ENCODE results near the gene C3orf52.
"Not testable (repeated sequence)": the region's sequence is repeated elsewhere in the genome, so short reads cannot be mapped to it uniquely, and the experiment has no call there.

The C3orf52 gene, protein sequence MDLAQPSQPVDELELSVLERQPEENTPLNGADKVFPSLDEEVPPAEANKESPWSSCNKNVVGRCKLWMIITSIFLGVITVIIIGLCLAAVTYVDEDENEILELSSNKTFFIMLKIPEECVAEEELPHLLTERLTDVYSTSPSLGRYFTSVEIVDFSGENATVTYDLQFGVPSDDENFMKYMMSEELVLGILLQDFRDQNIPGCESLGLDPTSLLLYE

GRCh38 chr3:112086076-112086854, at the start of gene C3orf52:
C3orf52 (plus strand) TSS chr3:112086389; CDS start chr3:112086408, 19 bp downstream.
- peak; percentile 62 for DNase-seq

DNA sequence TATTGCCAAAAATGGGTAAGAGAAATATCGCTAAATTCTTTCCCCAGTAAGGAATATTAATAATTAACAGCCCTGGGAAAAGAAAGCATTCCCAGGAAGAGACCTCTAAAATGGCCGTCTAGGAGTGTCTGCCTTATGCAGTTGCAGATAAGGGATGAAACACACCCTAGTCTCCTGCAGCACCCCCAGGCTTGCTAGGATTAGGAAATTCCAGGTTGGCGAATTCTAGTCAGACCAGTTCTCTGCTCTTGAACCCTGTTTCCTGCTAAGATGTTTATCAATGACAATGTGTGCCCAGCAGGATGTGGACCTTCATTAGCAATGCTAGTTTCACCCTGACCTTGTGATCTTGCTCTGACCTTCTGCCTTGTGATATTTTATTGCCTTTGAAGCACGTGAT, 49.0 kb upstream of the C3orf52 start:
- DNase-seq, result not testable (repeated sequence)

DNA sequence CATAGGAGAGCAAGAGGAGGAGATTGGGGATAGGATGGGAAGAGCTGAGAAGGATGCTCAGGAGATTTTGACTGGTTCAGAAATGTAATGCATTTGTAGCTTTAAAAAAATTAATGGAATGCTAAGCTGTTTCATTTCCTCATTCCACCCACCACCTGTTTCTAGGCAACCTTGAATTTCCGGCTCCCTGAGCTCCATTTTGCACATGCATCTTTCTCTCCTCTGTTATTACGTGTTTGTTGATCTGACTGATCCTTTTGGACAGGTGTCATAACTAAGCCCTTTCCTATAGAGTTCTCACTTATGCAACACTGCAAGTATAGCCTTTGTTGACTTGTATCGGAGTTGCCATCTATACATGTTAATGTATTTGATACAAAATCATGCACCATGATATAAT, 47.3 kb upstream of the C3orf52 start:
- no peak for DNase-seq

- DNase-seq, result no peak
Measured at GRCh38 chr3:112041321-112041720, 44.9 kb upstream of the C3orf52 start.

- DNase-seq, result peak; percentile 97
Measured at GRCh38 chr3:112042842-112043280, 43.3 kb upstream of the C3orf52 start.

- DNase-seq, result peak; percentile 94
Measured at GRCh38 chr3:112043621-112044201, 42.5 kb upstream of the C3orf52 start.

- DNase-seq, result no peak
Measured at GRCh38 chr3:112046599-112046998, 39.6 kb upstream of the C3orf52 start.

DNA sequence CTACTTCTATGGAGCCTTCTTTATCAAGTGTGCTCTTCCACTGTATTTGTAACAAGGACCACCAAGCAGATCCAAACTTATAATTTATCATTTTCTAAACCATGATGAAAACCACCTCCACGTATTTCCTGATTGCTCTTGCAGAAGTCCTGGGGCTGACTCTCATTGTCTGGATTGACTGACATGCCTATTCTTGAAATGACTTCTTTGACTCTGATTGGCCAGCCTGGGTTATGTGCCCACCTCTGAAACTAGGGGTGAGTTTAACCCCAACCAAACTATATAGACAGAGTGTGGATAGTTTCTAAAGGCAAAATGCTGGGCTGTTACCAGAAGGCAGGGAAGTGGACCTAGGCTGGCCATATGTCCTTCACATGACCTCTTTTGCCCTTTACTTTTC, 38.9 kb upstream of the C3orf52 start:
- DNase-seq, result no peak

DNA sequence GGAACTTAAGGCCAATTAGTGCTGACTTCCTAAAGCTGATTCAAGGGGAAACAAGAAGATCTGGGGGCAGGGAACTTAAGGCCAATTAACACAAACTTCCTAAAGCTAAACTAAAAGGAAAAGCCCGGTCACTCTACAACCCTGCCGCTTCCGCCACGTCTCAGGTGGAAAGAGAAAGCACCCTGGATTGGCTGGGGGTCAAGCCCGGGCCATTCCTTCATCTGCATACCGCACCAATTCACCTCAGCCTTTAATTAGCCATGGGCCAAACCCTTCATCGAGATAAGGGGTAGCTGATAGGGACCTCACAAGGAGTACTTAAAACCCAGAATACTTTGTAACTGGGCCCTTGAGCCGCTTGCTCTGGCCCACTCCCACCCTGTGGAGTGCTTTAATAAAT, 37.3 kb upstream of the C3orf52 start:
- no peak for DNase-seq

DNA sequence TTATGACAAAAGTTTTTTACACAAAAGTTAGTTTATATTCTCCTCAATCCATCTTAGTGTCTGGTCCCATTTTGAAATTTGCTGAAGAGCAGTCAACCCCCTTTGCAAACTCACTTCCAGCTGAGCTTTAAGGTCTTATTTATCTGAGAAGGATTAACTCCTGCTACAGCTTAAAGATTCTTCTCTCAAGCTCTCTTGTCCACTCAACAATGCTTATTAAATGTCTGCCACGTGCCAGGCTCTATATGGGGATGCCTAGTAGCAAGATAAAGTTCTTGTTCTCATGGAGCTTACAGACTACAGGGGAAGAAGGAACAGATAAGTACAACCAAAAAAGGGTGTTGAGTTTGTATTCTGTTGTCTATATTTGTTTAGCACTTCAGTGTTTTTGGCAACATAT, 33.0 kb upstream of the C3orf52 start:
- DNase-seq, result no peak

DNA sequence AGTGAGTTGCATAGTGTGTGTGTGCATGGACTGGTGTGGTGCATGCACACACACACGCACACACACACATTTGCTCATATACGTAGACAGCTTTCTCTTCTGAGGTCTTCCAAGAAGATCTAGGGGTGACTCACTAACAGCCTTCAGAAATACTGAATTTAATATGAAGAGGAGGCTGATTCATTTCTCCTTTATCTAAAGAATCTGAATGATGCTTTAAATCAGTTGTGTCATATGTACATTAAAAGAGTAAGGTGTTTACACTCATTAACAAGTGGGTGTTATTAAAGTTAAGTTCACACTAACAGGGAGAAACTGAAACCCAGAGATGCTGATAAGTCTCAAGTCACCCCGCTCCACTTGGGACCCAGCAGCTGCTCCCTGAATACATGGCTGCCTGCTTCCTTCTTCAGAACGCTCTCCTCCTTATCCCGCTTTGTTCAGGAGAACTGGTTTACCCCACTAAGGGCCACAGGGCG, 29.7 kb upstream of the C3orf52 start:
- DNase-seq, result no peak

DNA sequence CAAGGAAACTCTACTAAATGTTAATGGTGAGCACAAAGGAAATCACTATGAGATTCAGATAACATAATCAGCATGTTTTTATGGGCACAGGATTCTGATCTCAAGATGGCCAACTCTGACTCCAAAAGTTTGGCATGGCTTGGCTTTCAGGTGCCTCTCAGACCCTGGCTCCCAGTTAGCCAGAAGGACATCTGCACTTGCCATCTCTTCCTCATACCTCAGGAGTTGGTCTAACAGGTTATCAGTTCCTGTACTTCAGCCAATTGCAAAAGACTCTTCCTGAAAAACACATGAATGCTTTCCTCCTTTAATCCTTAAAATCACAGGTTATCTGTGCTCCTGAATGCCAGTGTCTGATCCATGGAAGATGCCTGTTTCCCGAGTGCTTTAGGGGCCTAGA, 26.7 kb upstream of the C3orf52 start:
- DNase-seq, result no peak

DNA sequence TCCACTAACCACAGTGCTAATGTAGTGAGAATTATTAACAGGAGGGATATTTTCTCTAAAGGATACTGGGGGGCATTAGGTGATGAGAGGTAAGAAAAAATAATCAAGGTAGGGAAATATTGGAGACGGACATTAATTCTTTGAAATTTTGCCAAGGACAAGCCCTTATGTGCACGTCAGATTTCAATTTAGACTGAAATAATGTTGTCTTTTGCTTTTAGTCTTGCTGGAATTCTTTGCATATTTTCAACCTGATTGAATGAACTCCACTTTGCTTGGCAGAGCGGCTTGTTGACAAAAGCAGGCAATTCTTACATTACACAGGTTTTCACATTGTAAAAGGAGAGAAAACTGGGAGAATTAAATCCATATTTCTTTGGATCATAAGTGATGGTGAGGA, 25.0 kb upstream of the C3orf52 start:
- DNase-seq, result no peak

- DNase-seq, result not testable (repeated sequence)
Measured at GRCh38 chr3:112072387-112073060, 13.7 kb upstream of the C3orf52 start.

DNA sequence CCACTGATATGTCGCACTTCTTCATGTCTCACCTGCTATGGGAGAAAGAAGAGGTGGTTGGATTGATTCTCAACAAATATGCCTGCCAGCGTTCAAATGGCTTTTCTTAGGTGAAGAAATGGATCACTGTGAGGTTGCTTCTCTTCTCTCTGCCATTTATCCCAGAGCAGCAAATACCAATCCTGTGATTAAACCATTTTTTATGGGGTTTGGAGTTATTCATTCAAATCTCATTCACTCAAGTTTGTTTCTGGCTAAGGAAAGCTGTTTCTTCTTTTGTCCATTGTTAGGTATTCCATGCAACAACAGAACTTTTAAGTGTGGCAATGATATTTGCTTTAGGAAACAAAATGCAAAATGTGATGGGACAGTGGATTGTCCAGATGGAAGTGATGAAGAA, 12.2 kb upstream of the C3orf52 start:
- DNase-seq, result no peak

- no peak for DNase-seq
Measured at GRCh38 chr3:112074616-112075497, 11.3 kb upstream of the C3orf52 start.

GRCh38 chr3:112078125-112079083, 7.8 kb upstream of the C3orf52 start:
- DNase-seq, result no peak

- DNase-seq, result no peak
Measured at GRCh38 chr3:112083239-112083638, 3.0 kb upstream of the C3orf52 start.

DNA sequence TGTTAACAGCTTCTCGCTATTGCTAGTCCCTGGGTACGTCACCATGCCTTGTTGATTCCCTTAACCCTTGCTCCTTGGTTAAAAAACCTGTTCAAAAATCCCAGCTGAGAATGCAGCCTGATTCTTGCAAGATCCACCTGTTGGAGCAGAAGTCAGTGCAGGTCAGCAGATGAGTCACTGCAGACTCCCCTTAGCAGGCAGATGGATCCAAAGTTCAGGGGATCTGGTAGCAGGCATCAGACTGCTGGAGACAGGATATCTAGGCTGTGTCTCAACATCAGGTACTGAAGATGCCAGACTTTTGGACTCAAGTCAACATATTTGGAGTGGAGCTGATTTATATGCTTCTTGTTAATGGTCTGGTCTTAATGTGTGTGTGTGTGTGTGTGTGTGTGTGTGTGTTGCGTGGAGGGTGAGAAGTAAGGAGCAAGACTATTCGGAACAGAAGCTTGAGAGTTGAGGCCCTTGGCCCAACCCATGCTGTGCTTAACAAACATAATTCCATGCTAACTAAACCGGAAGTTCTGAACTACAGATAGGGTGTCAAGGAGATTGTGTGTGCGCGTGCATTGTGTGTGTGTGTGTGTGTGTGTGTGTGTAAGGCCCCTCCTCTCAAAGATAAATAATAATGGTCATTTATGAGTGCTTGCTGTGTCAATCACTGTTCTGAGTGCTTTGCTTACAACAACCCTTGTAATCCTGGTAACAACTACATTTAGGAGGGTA, 1.0 kb upstream of the C3orf52 start:
- DNase-seq, result no peak

GRCh38 chr3:112085735-112086075, 484 bp upstream of the C3orf52 start:
- DNase-seq, result no peak

All from NCI-H1436 (cell line).